Measurements from ENCODE around the gene FSIP2.
A peak's percentile ranks its signal among the peaks of the same experiment; 100 is the strongest.

The FSIP2 gene

GRCh38 chr2:185738679-185739472 lies at the start of gene FSIP2:
Gene FSIP2 (plus strand): TSS chr2:185738804. CDS start chr2:185738895, 91 bp downstream.
- DNase-seq: peak in 1 of 2 donors; percentile 3

- DNase-seq: no peak
Observed at GRCh38 chr2:185689906-185690539, 48.6 kb upstream of the FSIP2 start.

- no peak for DNase-seq
Observed at GRCh38 chr2:185695711-185696235, 42.8 kb upstream of the FSIP2 start.

- no peak for DNase-seq
Observed at GRCh38 chr2:185700883-185701282, 37.7 kb upstream of the FSIP2 start.

- no peak for DNase-seq
Observed at GRCh38 chr2:185734658-185735057, 3.9 kb upstream of the FSIP2 start.

GRCh38 chr2:185736210-185736609 lies 2.4 kb upstream of the FSIP2 start:
- no peak for DNase-seq

GRCh38 chr2:185745864-185746859 lies 7.6 kb downstream of the FSIP2 start:
- no peak for DNase-seq

GRCh38 chr2:185757356-185757755 lies 18.8 kb downstream of the FSIP2 start:
- DNase-seq: no peak

GRCh38 chr2:185771396-185771795 lies 32.8 kb downstream of the FSIP2 start:
- no peak for DNase-seq

GRCh38 chr2:185780890-185781289 lies 42.3 kb downstream of the FSIP2 start:
- no peak for DNase-seq

- no peak for DNase-seq
Observed at GRCh38 chr2:185782223-185782769, 43.7 kb downstream of the FSIP2 start.

- no peak for DNase-seq
Observed at GRCh38 chr2:185785156-185785555, 46.6 kb downstream of the FSIP2 start.

GRCh38 chr2:185785851-185786473 lies 47.4 kb downstream of the FSIP2 start:
- DNase-seq: no peak

- no peak for DNase-seq
Observed at GRCh38 chr2:185787227-185788145, 48.9 kb downstream of the FSIP2 start.

GRCh38 chr2:185790361-185790760 lies 51.8 kb downstream of the FSIP2 start:
- no peak for DNase-seq

GRCh38 chr2:185793532-185794345 lies 55.1 kb downstream of the FSIP2 start:
- DNase-seq: no peak

GRCh38 chr2:185796758-185797157 lies 58.2 kb downstream of the FSIP2 start:
- no peak for DNase-seq

- no peak for DNase-seq
Observed at GRCh38 chr2:185802926-185803325, 64.3 kb downstream of the FSIP2 start.

- no peak for DNase-seq
Observed at GRCh38 chr2:185806783-185807182, 68.2 kb downstream of the FSIP2 start.

GRCh38 chr2:185807351-185807750 lies 68.7 kb downstream of the FSIP2 start:
- no peak for DNase-seq

All from bone marrow (tissue), 2 donors.